ENCODE data around the gene BARHL1.
"Not testable (repeated sequence)": the region's sequence is repeated elsewhere in the genome, so short reads cannot be mapped to it uniquely, and the experiment has no call there.

BARHL1 gene

GRCh38 chr9:132557159-132557558 lies 25.2 kb upstream of the BARHL1 start:
- no peak for DNase-seq

- no peak for DNase-seq
Measured at GRCh38 chr9:132559711-132560110, 22.7 kb upstream of the BARHL1 start.

- no peak for DNase-seq
Measured at GRCh38 chr9:132560616-132561202, 21.7 kb upstream of the BARHL1 start.

GRCh38 chr9:132562306-132562573 lies 20.2 kb upstream of the BARHL1 start:
- no peak for DNase-seq

GRCh38 chr9:132564526-132564925 lies 17.9 kb upstream of the BARHL1 start:
- DNase-seq, result no peak

GRCh38 chr9:132568787-132569186 lies 13.6 kb upstream of the BARHL1 start:
- not testable (repeated sequence) for DNase-seq

- DNase-seq, result no peak
Measured at GRCh38 chr9:132571806-132572600, 10.4 kb upstream of the BARHL1 start.

- DNase-seq, result no peak
Measured at GRCh38 chr9:132572921-132573320, 9.5 kb upstream of the BARHL1 start.

GRCh38 chr9:132575005-132575609 lies 7.3 kb upstream of the BARHL1 start:
- peak; percentile 77 for DNase-seq

GRCh38 chr9:132575811-132576210 lies 6.6 kb upstream of the BARHL1 start:
- no peak for DNase-seq

GRCh38 chr9:132577119-132577518 lies 5.3 kb upstream of the BARHL1 start:
- DNase-seq, result no peak

- DNase-seq, result no peak
Measured at GRCh38 chr9:132578367-132578932, 4.0 kb upstream of the BARHL1 start.

- DNase-seq, result no peak
Measured at GRCh38 chr9:132579427-132579798, 3.0 kb upstream of the BARHL1 start.

- DNase-seq, result no peak
Measured at GRCh38 chr9:132582786-132583583, 579 bp downstream of the BARHL1 start.

GRCh38 chr9:132583584-132584304 lies 1.3 kb downstream of the BARHL1 start:
- DNase-seq, result no peak

GRCh38 chr9:132584601-132585560 lies 2.5 kb downstream of the BARHL1 start:
- DNase-seq, result no peak

GRCh38 chr9:132585954-132586829 lies 3.8 kb downstream of the BARHL1 start:
- DNase-seq, result no peak

GRCh38 chr9:132586830-132587591 lies 4.6 kb downstream of the BARHL1 start:
- no peak for DNase-seq

GRCh38 chr9:132587592-132587955 lies 5.2 kb downstream of the BARHL1 start:
- DNase-seq, result no peak

GRCh38 chr9:132588098-132588497 lies 5.7 kb downstream of the BARHL1 start:
- no peak for DNase-seq

Measured in left hindlimb (tissue), 1 donor.